ENCODE results near the gene SLC5A10.

SLC5A10 gene

DNA sequence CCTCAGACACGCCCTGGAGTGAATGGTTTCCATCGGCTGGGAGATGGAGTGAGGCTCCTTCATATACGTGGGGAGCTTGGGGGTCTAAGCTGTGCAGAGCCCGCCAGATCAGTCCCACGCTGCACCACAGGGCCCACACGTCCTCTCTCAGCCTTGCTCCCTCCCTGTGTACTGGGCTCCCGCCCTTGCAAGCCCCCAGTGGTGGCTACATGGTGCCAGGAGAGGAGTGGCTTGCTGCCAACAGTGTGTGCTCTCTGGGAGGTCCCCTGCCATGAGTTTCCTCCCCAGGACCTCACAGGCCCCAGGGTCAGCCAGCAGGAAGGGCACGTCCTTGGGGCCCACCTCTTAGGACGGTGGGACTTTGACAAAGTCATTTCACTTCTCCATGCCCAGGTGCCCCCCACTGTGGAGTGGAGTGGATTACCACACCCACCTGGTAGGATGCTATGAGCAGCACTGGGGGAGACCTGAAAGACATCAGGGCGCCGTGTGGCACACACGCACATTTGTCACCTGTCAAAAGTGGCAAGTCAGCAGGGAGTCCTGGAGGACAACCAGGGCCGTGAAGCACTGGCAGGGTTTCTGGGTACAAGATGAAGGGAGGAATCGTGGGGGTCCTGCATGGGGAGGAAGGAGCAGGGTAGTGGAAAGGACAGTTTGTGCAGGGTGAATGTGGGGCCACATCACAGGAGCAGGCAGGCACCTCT, 13.7 kb downstream of the SLC5A10 start:
- no peak for DNase-seq

- DNase-seq = no peak
These were observed 15.1 kb downstream of the SLC5A10 start for GRCh38 chr17:18966831-18967624.

GRCh38 chr17:18967916-18968315, 16.0 kb downstream of the SLC5A10 start:
- no peak for DNase-seq

DNA sequence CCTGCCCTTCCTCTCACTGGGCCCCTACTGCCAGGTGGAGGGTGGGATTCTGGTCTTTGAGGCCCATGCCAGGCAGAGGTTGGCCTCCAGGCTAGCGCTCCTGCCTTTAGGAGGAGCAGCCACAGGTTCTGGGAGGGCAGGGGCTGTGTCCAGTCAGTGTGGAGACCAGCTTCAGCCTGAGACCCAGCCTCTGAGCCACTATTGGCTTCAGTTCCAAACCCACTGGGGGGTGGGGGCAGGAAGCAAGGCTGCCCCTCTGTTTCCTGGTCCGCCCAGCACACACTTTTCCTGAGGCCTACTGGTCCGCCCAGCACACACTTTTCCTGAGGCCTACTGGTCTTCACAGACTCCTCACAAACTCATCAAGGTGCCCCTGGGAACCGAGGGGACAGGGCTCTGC, 16.4 kb downstream of the SLC5A10 start:
- no peak for DNase-seq

- no peak for DNase-seq
These were observed 17.3 kb downstream of the SLC5A10 start for GRCh38 chr17:18968945-18969887.

DNA sequence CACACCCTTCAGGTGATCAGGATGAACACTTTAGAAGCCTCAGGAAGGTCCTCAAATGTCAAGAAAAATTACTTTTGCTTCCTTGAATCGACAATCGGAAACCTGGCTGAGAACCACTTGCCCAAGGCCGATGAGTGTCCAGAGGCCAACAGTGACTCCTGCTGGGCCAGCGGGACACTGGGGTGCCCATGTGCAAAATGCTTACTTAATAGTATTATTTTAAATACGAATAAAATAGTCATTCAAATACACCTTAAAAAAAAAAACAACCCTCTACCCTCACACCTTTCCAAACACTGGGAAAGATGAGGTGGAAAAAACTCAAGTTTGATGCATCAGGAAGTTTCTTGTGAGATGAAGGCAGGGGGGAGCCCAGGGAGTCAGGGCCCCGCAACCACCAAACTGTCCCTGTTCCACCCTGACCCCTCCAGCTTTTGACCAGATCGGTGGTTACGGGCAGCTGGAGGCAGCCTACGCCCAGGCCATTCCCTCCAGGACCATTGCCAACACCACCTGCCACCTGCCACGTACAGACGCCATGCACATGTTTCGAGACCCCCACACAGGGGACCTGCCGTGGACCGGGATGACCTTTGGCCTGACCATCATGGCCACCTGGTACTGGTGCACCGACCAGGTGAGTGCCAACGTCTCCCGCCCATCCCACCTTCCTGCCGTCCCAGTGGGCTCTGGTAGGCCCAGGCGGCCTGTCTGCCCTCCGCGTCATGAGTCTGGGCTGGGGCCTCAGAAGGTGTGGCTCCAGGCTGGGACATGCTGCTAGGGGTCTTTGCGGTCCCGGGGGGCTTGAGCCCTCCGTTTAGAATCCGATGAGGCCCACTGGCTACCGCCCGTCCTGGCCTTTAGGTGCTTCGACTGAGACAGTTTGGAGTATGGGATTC, 18.9 kb downstream of the SLC5A10 start:
- no peak for DNase-seq

GRCh38 chr17:18971801-18972200, 19.8 kb downstream of the SLC5A10 start:
- DNase-seq = no peak

GRCh38 chr17:18974407-18975149, 22.6 kb downstream of the SLC5A10 start:
- no peak for DNase-seq

- DNase-seq = no peak
These were observed 23.6 kb downstream of the SLC5A10 start for GRCh38 chr17:18975597-18975996.

DNA sequence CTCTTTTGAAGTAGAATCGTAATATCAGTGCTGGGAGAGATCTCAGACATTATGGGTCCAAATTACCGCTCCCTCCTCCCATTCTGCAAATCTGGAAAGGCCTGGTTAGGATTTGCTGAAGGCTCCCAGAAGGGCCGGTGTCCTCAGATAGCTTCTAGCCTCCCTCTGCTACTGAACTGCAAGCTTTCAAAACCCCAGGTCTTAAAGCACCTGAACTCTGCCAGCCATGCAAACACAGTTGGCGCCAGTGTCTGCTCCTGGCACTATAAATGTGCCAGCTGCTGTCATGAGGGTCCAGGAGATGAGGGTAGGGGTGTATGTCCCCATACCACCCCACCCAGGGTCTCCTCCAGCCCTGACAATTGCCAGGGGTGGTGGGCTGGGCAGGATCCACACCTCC, 24.2 kb downstream of the SLC5A10 start:
- DNase-seq = no peak

DNA sequence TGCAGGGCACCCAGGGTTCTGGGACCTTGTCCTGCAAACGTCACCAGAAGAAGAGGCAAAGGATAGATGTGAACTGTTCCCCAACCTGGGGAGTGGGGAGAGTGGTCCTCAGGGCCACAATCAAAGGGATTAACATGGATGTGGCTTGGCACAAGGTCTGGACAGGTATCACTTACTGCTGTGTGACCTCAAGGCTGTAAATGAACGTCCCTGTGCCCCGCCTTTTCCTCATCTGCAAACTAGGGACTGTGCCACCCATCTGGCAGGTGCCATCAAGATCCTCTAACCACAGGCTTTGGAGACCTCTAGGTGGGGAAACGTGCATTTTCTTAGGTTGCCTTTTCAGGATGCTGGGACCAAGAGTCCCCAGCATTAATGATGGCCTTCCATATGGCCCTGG, 25.1 kb downstream of the SLC5A10 start:
- no peak for DNase-seq

- no peak for DNase-seq
These were observed 25.7 kb downstream of the SLC5A10 start for GRCh38 chr17:18977646-18978045.

- no peak for DNase-seq
These were observed 26.1 kb downstream of the SLC5A10 start for GRCh38 chr17:18978050-18978449.

DNA sequence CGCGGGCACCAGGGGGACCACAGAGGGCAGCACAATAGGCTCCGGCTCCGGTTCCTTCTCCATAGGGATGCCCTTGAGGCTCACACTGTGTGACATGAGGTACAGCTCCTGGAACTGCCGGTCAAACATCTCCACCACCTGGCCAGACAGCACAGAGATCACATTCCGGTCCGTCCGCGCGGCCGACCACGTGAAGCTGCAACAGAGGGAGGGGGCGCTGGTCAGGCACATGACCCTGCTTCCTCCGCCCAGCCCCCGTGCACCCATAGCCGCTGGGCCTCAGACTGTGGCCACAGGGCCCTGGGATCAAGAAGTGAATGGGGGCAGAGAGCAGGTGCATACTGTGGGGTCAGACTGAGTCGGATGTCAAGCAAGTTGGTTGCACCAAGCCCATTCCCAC, 26.7 kb downstream of the SLC5A10 start:
- no peak for DNase-seq

- DNase-seq = no peak
These were observed 28.8 kb downstream of the SLC5A10 start for GRCh38 chr17:18980682-18981334.

- DNase-seq = no peak
These were observed 29.3 kb downstream of the SLC5A10 start for GRCh38 chr17:18981335-18981641.

- DNase-seq = no peak
These were observed 29.9 kb downstream of the SLC5A10 start for GRCh38 chr17:18981642-18982424.

DNA sequence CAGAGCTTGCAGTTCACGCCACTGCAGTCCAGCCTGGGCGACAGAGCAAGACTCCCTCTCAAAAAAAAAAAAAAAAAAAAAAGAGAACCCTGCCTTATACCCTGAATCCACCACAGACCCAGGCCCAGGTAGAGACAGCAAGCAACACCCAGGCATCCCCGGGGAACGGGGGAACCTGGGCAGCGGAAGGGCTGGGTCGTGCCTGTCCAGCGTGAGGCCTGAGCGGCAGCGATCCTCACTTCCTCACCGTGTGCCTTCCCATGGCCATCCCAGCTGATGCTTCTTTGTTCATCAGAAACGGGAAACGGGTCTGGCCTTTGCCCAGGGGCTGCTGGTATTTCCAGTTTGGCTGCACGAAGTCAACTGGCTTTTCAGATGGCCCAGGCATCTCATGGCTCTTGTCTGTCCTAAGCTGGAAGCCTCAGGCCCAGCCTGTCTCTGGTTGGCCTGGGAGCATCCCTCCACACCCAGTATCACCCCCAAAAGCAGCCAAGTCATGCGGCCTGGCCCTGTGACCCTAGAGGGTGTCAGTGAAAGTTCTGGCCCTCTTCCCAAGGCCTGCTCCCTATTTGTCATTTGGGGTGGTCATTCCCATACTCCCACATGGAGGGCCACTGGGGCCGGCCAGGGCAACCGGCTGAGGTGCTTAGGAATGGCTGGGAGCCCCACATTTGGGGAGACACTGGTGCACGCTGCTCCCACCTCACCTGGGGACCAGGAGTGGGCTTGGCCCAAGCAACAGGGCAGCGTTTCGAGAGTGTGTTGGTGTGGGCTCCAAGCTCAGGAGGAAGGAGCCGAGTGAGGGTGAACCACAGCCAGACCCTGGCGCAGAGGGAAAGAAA, 32.5 kb downstream of the SLC5A10 start:
- DNase-seq = no peak

DNA sequence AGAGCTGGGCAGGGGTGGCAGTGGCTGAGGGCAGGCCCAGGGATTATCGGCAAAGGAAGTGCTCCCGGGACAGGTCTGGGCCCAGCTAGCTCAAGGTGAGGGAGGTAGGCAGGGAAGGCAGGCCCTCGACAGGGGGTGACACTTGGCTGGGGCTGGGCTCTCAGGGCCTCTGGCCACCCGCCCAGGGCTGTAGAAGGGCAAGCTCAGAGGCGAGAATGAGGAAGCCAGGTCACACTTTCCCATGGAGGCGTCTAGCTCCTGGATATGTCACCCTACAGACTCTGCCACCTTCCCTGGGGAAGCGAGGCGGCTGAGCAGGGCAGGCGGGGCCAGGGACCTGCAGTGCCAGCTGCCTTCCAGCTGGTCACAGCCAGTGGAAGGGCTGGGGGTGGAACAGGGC, 33.5 kb downstream of the SLC5A10 start:
- DNase-seq = no peak

Data from CD4-positive, alpha-beta T cell treated with Interleukin-1 beta for 1 hour (primary cell).